Transverse colon (tissue), 3 donors: ENCODE measurements around the gene RUNX1.
A peak's percentile ranks its signal among the peaks of the same experiment; 100 is the strongest.

ENCODE experiments used
- POLR2A ChIP-seq: fragments of 450-650 bp; IDR thresholded peaks from one replicate; pipeline ENCODE4 v1.6.1; 2016; ENCODE audit warnings: antibody characterized with exemption, mild to moderate bottlenecking, moderate library complexity
- TF ChIP-seq, protein P1 (sequence below), 5 experiments: fragments of 200-600 bp in 3 of 5; fragments of 450-650 bp in 2 of 5; sonication (generic) in 3 of 5; IDR thresholded peaks; 1 replicate in 2 of 5; 2 replicates in 3 of 5; pipeline ENCODE4 v1.5.1; 2016 to 2017; ENCODE audit warnings: antibody characterized with exemption in 5 of 5, inconsistent platforms in 3 of 5, mild to moderate bottlenecking in 2 of 5, moderate library complexity in 1 of 5

DNA sequence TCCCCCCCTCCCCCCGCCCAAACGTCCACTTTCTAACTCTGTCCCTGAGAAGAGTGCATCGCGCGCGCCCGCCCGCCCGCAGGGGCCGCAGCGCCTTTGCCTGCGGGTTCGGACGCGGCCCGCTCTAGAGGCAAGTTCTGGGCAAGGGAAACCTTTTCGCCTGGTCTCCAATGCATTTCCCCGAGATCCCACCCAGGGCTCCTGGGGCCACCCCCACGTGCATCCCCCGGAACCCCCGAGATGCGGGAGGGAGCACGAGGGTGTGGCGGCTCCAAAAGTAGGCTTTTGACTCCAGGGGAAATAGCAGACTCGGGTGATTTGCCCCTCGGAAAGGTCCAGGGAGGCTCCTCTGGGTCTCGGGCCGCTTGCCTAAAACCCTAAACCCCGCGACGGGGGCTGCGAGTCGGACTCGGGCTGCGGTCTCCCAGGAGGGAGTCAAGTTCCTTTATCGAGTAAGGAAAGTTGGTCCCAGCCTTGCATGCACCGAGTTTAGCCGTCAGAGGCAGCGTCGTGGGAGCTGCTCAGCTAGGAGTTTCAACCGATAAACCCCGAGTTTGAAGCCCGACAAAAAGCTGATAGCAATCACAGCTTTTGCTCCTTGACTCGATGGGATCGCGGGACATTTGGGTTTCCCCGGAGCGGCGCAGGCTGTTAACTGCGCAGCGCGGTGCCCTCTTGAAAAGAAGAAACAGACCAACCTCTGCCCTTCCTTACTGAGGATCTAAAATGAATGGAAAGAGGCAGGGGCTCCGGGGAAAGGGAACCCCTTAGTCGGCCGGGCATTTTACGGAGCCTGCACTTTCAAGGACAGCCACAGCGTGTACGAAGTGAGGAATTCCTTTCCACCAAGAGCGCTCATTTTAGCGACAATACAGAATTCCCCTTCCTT, 158.1 kb downstream of the RUNX1 start:
- TF ChIP-seq, protein P1, sequence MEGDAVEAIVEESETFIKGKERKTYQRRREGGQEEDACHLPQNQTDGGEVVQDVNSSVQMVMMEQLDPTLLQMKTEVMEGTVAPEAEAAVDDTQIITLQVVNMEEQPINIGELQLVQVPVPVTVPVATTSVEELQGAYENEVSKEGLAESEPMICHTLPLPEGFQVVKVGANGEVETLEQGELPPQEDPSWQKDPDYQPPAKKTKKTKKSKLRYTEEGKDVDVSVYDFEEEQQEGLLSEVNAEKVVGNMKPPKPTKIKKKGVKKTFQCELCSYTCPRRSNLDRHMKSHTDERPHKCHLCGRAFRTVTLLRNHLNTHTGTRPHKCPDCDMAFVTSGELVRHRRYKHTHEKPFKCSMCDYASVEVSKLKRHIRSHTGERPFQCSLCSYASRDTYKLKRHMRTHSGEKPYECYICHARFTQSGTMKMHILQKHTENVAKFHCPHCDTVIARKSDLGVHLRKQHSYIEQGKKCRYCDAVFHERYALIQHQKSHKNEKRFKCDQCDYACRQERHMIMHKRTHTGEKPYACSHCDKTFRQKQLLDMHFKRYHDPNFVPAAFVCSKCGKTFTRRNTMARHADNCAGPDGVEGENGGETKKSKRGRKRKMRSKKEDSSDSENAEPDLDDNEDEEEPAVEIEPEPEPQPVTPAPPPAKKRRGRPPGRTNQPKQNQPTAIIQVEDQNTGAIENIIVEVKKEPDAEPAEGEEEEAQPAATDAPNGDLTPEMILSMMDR (IDR thresholded peaks at IDR 0.05), result peak in 3 of 5 experiments; percentile 8 to 25 (median 10)
- no peak for TF ChIP-seq POLR2A
